ENCODE measurements around the gene NIPA2.

GRCh38 chr15:22861161-22861560 is 22.7 kb downstream of the NIPA2 start:
- TF ChIP-seq CTCF (IDR thresholded peaks at IDR 0.05) (no peak), POLR2A (IDR thresholded peaks at IDR 0.05) (no peak), EP300 (IDR thresholded peaks at IDR 0.05) (no peak)
